Vagina (tissue), 2 donors: Measurements from ENCODE around the gene ELMO1. TPM values are rescaled to one million over a fixed set of nuclear protein-coding genes. Genes with fewer than 3 reads are reported as not detected.

Experiments
- DNase-seq, 2 donors: peaks; one replicate each; pipeline ENCODE4 v3.0.0-alpha.2; 2017; ENCODE audit errors: extremely low spot score in 2 of 2
- H3K27ac ChIP-seq: fragments of 200-600 bp; sonication (generic); one replicate; pipeline ENCODE4 v1.5.1; 2019
- H3K27me3 ChIP-seq: fragments of 200-600 bp; sonication (generic); one replicate; pipeline ENCODE4 v1.5.1; 2019
- H3K36me3 ChIP-seq, 2 donors: fragments of 200-600 bp; sonication (generic); one replicate each; pipeline ENCODE4 v1.5.1; 2017 to 2019
- H3K4me1 ChIP-seq: fragments of 200-600 bp; sonication (generic); one replicate; pipeline ENCODE4 v1.5.1; 2019
- H3K4me3 ChIP-seq, 2 donors: fragments of 200-600 bp; sonication (generic); 1 replicate in 1 of 2; 2 replicates in 1 of 2; pipeline ENCODE4 v1.5.1; 2016 to 2019
- H3K9me3 ChIP-seq: fragments of 200-600 bp; sonication (generic); one replicate; pipeline ENCODE4 v1.5.1; 2019
- POLR2A ChIP-seq, 2 donors: fragments of 450-650 bp; IDR thresholded peaks; one replicate each; pipeline ENCODE4 v1.6.1; 2017; ENCODE audit warnings: antibody characterized with exemption in 2 of 2, mild to moderate bottlenecking in 2 of 2, moderate library complexity in 2 of 2
- POLR2AphosphoS5 ChIP-seq, 2 donors: sonication (generic); formaldehyde crosslinking; IDR thresholded peaks; one replicate each; pipeline ENCODE4 v1.9.0; 2017; ENCODE audit warnings: antibody characterized with exemption in 2 of 2, mild to moderate bottlenecking in 2 of 2, low read depth in 1 of 2; ENCODE audit not compliant: insufficient read depth in 1 of 2
- intact Hi-C: fragments of 100-400 bp; cut with DNase I; formaldehyde crosslinking; loops from one replicate; pipeline ENCODE4 v1.15.1; 2023
- total RNA-seq: library from RNA; depleted of rRNA; stranded (reverse); fragments of >200 nt; gene quantifications from one replicate; pipeline ENCODE4 v1.2.3, GENCODE V29; 2016
- TF ChIP-seq, protein P1 (sequence below), 3 experiments: fragments of 450-650 bp in 2 of 3; fragments of 200-600 bp in 1 of 3; sonication (generic) in 1 of 3; IDR thresholded peaks; one replicate each; pipeline ENCODE4 v1.5.1; 2017 to 2019; ENCODE audit warnings: antibody characterized with exemption in 3 of 3, mild to moderate bottlenecking in 2 of 3, moderate library complexity in 2 of 3

Gene ELMO1
- total RNA-seq, 1 donor from 2014 or later = 74.4 TPM

DNA sequence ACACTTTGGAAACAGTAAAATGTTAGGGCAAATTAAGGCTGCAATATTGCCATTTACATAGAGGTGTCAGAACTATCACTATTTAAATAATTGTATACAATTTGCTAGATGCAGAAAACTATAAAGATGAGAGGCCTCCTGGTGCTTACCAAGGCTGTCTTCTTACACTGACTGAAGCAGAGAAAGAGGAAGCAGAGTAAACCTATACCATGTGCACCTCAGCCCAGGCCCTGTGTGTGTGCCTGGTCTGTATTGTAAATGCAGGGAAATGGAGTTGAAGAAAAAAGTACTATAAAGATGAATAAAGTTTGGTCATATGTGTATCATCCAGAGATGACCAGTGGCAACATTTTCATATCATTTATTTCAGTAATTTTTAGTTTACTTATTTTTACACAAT, 29.2 kb downstream of the ELMO1 start:
- H3K9me3 ChIP-seq = no peaks in the 10 kb centered on the region
- no peak overlapping the region for H3K4me3 ChIP-seq
- TF ChIP-seq, protein P1, sequence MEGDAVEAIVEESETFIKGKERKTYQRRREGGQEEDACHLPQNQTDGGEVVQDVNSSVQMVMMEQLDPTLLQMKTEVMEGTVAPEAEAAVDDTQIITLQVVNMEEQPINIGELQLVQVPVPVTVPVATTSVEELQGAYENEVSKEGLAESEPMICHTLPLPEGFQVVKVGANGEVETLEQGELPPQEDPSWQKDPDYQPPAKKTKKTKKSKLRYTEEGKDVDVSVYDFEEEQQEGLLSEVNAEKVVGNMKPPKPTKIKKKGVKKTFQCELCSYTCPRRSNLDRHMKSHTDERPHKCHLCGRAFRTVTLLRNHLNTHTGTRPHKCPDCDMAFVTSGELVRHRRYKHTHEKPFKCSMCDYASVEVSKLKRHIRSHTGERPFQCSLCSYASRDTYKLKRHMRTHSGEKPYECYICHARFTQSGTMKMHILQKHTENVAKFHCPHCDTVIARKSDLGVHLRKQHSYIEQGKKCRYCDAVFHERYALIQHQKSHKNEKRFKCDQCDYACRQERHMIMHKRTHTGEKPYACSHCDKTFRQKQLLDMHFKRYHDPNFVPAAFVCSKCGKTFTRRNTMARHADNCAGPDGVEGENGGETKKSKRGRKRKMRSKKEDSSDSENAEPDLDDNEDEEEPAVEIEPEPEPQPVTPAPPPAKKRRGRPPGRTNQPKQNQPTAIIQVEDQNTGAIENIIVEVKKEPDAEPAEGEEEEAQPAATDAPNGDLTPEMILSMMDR (IDR thresholded peaks at IDR 0.05) = no peak
- TF ChIP-seq POLR2A (IDR thresholded peaks at IDR 0.05) (no peak), POLR2AphosphoS5 (IDR thresholded peaks at IDR 0.05; ENCODE audit: insufficient read depth in 1 of 2, low read depth in 1 of 2) (no peak)
- H3K36me3 ChIP-seq = no peaks in the 10 kb centered on the region
- DNase-seq = no peak
- H3K27me3 ChIP-seq = no peaks in the 10 kb centered on the region
- no peak overlapping the region for H3K27ac ChIP-seq
- intact Hi-C loops = no loop called here
- peaks cover 23% of the 10 kb centered on the region for H3K4me1 ChIP-seq

DNA sequence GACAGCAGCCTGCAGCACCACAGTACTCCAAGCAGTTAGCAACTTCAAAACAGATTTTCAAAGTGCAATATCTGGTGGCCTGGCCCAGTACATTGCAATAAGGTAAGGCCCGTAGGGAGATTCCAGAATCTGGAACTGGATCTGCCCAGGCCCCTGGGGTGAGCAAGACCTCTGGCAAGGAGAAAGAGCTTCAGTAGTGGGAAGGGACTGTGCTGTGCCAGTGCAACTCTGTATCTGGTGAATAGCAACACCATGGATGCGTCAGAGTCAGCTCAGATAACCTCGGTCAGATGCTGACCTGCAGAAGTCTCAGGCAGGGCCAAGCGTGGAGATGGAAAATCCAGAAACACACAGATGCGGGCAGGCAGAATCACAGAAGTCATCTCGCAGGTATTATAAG, 30.3 kb downstream of the ELMO1 start:
- Histone ChIP-seq H3K9me3 (no peaks in the 10 kb centered on the region), H3K4me1 (peaks cover 23% of the 10 kb centered on the region), H3K36me3 (no peaks in the 10 kb centered on the region), H3K27me3 (no peaks in the 10 kb centered on the region), H3K4me3 (no peak overlapping the region), H3K27ac (no peak overlapping the region)
- TF ChIP-seq POLR2AphosphoS5 (IDR thresholded peaks at IDR 0.05; ENCODE audit: insufficient read depth in 1 of 2, low read depth in 1 of 2) = no peak
- TF ChIP-seq POLR2A (IDR thresholded peaks at IDR 0.05) = no peak
- TF ChIP-seq, protein P1 (IDR thresholded peaks at IDR 0.05) = no peak
- DNase-seq = no peak
- intact Hi-C loops = no loop called here

DNA sequence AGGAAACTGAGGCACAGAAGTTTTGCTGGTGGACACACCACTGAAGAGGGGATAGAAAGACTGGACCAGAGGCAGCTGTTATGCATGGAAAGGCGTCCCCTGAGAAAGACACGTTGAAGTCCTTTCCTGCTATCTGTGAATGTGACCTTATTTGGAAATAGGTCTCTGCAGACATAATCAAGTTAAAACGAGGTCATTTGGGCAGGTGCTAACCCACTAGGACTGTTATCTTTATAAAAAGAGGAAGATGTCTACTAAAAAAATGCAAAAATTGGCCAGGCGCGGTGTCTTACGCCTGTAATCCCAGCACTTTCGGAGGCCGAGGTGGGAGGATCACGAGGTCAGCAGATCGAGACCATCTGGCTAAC, 31.6 kb downstream of the ELMO1 start:
- Histone ChIP-seq H3K4me1 (peaks cover 13% of the 10 kb centered on the region), H3K9me3 (no peaks in the 10 kb centered on the region), H3K36me3 (no peaks in the 10 kb centered on the region), H3K27ac (no peak overlapping the region), H3K4me3 (no peak overlapping the region), H3K27me3 (no peaks in the 10 kb centered on the region)
- TF ChIP-seq, protein P1 (IDR thresholded peaks at IDR 0.05) = no peak
- TF ChIP-seq POLR2A (IDR thresholded peaks at IDR 0.05) = no peak
- TF ChIP-seq POLR2AphosphoS5 (IDR thresholded peaks at IDR 0.05; ENCODE audit: insufficient read depth in 1 of 2, low read depth in 1 of 2) = no peak
- no peak for DNase-seq
- intact Hi-C loops = no loop called here

DNA sequence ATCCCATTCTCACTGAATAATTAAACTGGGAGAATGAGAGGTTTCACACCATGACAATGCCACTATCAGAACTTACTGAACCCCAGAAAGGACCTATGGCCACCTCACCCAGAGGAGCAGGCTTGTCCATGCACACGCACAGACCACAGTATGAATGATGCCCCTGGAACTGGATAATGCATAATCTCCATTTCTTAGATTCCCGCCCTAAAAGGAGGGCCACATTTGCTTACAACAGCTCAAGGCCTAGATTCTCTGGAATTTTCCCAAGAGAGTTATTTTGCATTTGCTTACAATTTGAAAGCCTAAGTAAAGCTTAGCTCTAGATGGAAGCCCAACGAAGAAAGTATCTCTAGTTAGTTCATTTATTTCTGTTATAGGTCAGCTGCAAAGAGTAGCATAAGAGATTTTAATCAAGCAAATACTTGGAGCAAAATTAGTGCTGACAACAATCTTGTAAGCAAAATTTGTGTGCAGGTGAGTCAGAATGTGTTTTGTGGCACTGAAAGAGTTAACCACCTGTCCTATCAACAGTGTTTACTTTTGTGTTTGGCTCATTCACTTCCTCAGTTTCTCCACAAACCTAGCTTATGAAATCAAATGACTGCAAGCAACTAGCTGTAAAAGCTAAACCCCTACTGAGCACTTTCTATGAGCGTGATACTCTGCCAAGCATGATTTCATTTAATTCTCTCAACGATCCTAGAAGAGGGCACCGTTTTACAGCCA, 32.1 kb downstream of the ELMO1 start:
- H3K9me3 ChIP-seq = no peaks in the 10 kb centered on the region
- no peaks in the 10 kb centered on the region for H3K36me3 ChIP-seq
- intact Hi-C loops = no loop called here
- no peak for DNase-seq
- H3K27ac ChIP-seq = no peak overlapping the region
- peaks cover 14% of the 10 kb centered on the region for H3K4me1 ChIP-seq
- no peaks in the 10 kb centered on the region for H3K27me3 ChIP-seq
- no peak for TF ChIP-seq POLR2AphosphoS5 (IDR thresholded peaks at IDR 0.05; ENCODE audit: insufficient read depth in 1 of 2, low read depth in 1 of 2)
- H3K4me3 ChIP-seq = no peak overlapping the region

DNA sequence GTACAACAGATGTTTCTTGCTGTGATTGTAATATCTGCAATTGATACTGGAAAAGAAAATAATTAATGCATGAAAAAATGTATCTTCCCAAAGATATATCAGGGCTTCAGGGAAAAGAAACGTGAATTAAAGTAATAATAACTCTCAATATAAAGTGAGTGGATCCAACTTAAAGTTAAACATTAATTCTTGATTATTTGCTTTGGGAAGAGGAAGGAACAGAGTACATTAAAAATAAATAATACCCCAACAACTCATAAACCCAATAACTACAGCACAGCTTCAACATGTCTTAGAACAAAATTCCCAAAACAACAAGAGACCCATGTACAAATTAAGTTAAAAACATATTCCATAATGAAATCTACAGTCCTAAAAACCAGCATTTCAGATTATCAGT, 33.0 kb downstream of the ELMO1 start:
- Histone ChIP-seq H3K36me3 (no peaks in the 10 kb centered on the region), H3K4me1 (peaks cover 19% of the 10 kb centered on the region)
- no peak for DNase-seq

More for the DNA sequence above, 33.0 kb downstream of the ELMO1 start:
- no peak for TF ChIP-seq POLR2AphosphoS5 (IDR thresholded peaks at IDR 0.05; ENCODE audit: insufficient read depth in 1 of 2, low read depth in 1 of 2)
- TF ChIP-seq, protein P1 (IDR thresholded peaks at IDR 0.05) = no peak
- TF ChIP-seq POLR2A (IDR thresholded peaks at IDR 0.05) = no peak
- intact Hi-C loops = no loop called here
- H3K9me3 ChIP-seq = no peaks in the 10 kb centered on the region
- no peaks in the 10 kb centered on the region for H3K27me3 ChIP-seq
- H3K27ac ChIP-seq = no peak overlapping the region
- no peak overlapping the region for H3K4me3 ChIP-seq
